SK-N-MC (cell line): Measurements from ENCODE around the gene DLGAP1.

Experiments
- EZH2 ChIP-seq: fragments of 200-600 bp; sonication (generic); IDR thresholded peaks from one replicate; pipeline ENCODE4 v1.6.1; 2017; ENCODE audit warnings: antibody characterized with exemption
- POLR2AphosphoS5 ChIP-seq: IDR thresholded peaks from 2 replicates; pipeline ENCODE4 v1.6.1; 2012; ENCODE audit warnings: mild to moderate bottlenecking, low read depth, low read length, borderline replicate concordance

DNA sequence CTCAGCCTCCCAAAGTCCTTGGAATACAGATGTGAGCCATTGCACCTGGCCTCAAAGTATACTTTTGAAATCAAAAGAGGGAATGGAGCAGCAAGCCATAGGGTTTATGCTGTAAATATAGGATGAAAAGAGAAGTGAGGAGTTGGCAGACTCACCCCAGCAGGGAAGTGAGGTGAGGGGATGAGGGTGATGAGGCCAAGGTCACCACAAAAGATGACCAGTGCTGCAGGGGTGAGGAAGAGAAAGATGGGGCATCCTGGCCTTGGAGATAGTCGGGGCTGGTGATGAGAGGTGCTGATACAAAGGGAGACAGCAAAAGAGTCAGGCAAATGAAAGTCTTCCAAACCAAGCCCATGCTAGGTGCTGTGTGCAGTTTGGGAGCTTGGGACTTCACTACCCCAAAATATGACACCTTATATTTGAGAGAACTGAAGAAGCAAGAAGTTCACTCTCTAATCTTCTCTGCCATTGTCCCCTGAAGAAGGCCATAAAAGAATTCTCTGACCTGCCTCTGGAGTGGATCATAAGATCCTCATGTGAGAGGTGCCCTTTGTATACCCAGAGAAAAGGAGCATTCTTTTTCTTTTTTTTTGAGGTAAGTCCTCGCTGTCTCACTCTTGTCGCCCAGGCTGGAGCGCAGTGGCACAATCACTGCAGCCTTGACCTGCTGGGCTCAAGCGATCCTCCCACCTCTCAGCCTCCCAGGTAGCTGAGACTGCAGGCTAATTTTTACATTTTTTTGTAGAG, 974.1 kb downstream of the DLGAP1 start:
- TF ChIP-seq EZH2 (no peak), POLR2AphosphoS5 (no peak)
